Measurements from ENCODE around the gene SLAMF7. TPM values are rescaled to one million over a fixed set of nuclear protein-coding genes. Genes with fewer than 3 reads are reported as not detected.
"Not testable (repeated sequence)": the region's sequence is repeated elsewhere in the genome, so short reads cannot be mapped to it uniquely, and the experiment has no call there.

The SLAMF7 gene
- total RNA-seq, 1 experiment from 2014 or later: not detected

DNA sequence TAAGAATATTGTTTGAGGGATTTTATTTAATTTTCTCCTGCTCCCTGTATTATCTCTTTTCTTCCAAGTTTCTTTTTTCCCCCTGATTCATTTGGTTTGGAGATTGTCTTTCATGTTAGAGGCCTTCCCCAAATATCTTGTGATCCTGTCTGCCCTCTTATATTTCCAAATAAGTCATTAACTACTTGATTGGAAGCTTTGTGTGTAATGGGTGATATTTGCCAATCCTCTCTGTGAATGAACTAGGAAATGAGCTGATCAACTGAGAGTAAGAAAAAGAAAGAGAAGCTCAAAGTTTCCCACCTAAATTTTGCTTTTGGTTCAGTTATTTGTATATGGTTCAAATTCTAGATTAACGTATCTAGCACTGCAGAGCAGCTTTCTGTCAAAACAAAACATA is 33.3 kb downstream of the SLAMF7 start:
- DNase-seq (ENCODE audit: extremely low read depth, low read depth): no peak

GRCh38 chr1:160773093-160773492 is 34.0 kb downstream of the SLAMF7 start:
- no peak for DNase-seq (ENCODE audit: extremely low read depth, low read depth)

DNA sequence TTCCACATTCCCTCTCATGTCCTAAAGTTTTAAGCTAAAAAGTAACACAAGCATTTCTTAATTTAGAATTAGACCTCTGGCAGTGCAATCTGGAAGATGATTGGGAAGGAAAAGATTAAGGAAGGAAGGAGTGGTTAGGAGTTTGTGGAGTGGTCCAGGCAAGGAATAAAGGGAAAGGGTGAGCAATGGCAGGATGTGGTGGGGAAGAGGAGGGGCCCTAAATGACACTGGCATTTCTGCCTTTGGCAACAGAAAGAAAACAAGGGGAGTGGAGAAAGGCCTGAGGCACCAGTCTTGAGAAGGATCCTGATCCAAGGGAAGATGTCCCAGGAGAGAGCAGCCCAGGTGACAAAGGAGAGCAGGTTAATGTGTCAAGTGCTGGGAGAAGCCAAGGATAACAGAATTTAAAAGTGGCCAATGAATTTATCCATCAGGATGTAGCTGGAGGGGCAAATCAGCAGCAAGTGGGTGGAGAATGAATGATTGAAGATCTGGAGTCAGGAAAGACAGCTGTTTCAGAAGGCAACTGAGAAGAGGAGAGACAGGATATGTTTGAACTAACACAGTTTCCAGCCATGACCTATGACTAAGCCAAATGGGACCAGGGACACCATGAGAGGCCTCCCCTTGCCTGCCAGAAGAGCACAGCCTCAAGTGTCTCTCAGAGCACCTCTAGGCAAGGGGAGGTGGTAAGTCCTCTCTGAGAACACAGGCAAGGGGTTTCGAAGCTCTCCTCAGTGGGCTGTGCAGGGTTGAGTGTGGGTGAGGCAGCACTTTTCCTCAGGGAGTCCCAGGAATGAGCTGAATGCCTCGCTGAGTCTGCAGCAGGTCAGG is 36.1 kb downstream of the SLAMF7 start:
- no peak for DNase-seq (ENCODE audit: extremely low read depth, low read depth)

- no peak for DNase-seq (ENCODE audit: extremely low read depth, low read depth)
Measured at GRCh38 chr1:160776178-160776577, 37.1 kb downstream of the SLAMF7 start.

DNA sequence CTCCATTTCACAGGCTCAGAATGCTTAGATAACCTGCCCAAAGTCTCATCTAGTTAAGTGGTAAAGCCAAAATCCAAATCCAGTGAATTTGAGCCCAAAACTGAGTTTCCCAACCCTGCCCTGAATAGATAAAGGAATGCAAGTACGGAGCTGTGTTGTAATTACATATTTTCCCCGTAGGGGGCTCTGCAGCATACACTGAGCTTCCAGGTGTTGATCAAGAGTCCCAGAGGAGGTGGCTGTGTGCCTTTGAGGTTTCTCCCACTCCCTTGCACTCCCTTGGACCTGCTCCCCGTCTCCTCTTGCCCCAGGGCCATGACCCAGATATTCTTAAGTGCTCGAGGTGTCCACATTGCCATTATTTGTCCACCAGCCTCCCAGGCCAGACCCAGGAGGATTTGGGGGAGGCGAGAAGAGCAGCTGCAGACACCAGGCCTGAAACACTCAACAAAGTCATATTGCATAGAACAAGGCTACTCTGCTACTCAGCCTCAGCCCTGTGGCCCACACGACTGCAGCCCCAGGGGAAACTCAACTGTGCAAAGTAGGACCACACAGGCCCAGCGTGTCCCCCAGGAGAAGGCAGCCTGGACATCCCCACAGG is 38.5 kb downstream of the SLAMF7 start:
- peak; percentile 17 for DNase-seq (ENCODE audit: extremely low read depth, low read depth)

DNA sequence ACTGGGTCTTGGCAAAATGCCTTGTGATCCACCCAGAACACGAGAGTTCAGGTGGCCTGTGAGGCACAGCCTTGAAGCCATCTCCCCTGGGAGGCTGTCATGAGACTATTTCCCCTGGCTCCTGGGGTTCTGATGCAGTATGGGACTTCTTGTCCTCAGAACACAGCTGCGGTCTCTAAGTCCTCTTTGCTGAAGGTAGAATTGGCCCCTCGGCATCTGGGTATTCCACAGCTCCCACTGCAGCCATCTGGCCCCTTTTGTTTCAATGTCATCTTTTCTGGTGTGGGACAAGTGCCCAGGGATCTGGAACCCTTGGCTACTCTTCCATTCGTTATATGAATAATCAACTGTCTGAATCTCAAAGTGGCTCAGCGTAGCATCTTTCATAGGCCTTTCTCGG is 39.9 kb downstream of the SLAMF7 start:
- DNase-seq (ENCODE audit: extremely low read depth, low read depth): no peak

DNA sequence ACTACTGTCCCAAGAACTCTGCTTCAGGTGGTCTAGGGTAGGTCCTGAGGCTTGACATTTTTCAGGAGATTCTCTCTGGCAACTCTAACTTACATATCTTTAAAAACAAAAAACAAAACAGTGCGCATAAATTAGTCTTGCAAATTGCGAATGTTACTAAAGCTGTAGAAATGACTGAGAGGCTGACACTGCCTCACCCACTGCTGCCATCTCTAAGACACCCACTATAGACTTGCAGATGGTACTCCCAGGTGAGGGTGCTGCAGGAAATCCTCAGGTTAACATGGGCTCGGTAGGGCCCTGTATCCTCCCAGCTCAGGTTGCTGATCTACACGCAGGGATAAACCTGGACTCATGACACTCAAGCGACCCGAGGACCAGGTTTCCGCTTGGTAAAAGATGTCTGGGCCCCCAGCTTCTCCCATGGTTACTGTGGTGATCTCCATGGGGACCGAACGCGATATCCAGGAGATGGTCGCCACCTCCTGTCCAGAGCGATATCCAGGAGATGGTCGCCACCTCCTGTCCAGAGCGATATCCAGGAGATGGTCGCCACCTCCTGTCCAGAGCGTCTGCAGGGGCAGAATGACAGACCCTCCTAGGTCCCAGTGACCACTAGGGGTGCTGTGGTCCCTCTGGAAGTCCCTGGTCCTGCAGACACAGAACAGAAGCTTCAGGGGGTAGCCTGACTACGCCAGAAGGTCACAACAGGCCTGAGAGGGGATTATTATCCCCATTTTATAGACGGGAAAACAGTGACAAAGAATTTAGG is 40.8 kb downstream of the SLAMF7 start:
- no peak for DNase-seq (ENCODE audit: extremely low read depth, low read depth)

DNA sequence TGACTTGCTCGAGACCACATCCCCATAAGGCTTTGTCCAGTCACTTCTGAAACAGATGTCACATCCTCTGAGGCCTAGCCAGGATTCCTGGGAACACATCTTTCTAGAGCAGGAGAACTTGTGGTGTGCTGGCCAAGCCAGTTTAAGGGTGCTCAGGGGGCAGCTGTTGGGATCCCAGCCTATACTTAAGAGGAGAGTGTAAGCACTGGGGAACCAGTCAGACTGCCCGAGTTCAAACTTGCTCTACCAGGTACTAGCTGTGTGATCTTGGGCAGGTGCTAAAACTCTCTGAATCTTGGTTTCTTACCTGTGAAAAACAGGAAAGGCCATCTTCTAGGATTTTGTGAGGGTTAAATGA is 41.3 kb downstream of the SLAMF7 start:
- DNase-seq (ENCODE audit: extremely low read depth, low read depth): no peak

GRCh38 chr1:160781186-160781766 is 42.2 kb downstream of the SLAMF7 start:
- no peak for DNase-seq (ENCODE audit: extremely low read depth, low read depth)

DNA sequence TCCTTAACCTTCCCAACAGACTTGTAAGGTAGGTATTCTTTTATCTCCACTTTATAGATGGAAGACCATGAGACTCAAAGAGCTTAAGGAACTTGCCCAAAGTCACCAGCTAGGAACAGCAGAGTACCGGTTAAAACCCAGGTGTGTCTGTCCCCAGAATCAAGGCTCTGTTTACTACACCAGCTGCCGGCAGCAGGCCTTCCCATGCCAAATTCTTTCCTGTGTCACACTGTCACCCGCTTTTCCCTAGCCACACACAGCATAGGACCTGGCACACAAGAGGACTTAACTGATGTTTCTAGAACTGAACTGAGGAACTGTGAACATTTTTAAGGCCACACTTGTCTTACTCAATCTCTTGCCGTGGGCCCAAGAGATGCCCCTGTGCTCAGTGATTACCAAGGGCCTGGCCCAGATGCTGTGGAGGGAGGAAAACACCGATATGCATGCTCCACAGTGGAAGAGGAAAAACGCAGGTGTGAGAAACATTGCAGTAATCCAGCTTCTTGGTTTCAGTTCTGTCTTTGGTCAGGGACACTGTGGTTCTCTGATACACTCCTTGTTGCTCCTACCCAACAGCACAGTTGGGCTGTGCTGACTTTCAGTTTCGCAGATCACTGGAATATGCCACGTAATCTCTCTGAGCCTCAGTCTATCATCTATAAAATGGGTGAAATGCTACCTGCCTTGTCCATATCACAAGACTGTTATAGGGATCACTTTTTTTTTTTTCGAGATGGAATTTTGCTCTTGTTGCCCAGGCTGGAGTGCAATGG is 43.1 kb downstream of the SLAMF7 start:
- DNase-seq (ENCODE audit: extremely low read depth, low read depth): no peak

GRCh38 chr1:160782988-160783765 is 44.1 kb downstream of the SLAMF7 start:
- not testable (repeated sequence) for DNase-seq (ENCODE audit: extremely low read depth, low read depth)

DNA sequence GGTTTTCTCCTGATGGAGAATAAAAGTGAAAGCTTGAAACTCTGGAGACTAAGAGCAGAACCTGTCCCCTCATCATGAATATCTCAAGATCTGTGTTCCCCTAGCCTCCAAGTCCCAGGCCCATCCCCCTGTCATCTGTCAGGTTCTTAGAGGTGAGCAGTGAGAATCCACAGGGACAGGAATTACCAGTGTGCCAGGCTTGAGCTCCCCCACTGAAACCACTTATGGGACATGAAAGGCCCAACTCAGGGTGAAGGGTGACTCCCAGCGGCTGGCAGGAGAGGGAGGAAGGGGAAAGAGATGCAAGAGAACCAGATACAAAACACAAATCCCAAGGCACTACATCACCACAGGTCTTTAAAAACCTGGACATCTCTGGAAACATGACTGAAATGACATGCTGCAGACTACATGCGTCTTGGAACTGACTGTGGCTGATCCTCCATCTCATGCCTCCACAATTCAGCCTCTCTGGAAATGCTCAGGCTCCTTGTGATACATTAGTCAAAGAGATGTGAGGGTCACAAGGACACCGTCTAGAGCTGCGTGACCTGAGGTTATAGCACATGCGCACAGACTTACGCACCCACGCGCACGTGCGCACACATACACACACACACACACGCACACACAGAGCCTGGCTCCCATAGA is 50.1 kb downstream of the SLAMF7 start:
- no peak for DNase-seq (ENCODE audit: extremely low read depth, low read depth)

DNA sequence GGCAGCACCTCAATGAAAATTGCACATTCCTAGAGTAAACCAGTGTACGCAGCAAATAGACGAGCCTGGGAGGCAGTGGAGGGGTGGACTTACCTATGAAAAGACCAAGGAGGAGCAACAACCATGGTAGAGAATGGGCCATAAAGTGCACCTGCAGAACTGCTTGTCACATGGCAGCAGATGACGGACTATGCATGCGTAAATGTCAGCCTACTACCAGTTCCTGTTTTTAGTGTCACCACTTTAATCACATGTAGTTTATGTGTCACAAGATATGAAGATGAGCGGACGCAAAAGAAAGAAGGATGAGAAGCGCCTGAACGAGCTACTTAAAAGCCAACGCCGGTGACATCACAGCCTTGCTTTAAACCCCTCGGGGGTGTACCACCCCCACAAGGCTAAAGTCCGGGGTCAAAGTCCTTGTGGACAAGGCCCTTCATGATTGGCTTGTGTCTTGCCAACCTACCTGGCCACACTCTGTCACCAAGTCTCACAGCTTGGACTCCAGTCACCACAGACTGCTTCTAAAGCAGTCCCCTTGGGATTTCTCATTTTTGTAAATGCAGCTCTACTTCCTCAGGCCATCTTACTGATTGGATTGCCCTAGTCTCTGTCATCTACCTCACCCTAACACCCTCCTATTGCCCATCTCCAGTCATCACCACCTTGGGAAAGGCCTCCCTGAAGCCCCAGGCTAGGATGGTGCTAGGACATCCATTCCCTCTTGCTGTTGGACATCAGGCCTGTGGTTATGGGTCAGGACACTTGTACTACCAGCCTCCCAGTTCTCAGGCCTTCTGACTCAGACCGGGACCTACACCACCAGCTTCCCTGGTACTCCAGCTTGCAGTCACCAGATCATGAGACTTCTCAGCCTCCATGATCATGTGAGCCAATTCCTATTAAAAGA is 50.9 kb downstream of the SLAMF7 start:
- no peak for DNase-seq (ENCODE audit: extremely low read depth, low read depth)

DNA sequence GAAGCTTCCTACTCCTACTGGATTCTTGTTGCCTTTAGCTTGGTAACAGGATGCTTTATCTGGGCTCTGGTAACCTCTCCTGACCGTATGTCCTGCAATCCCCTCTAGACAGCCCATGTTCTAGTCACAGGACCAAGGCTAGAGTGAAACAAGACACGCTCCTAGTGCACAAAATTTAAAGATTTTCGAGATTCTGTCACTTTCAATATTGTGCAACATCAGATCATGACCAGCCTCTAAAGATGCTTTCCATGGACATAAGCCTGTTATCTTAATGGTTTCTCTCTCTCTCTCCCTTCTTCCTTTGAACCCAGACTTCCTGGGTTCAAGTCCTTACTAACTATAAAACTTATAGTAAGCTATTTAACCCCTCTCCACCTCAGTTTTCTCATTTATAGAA is 55.3 kb downstream of the SLAMF7 start:
- DNase-seq (ENCODE audit: extremely low read depth, low read depth): no peak

- no peak for DNase-seq (ENCODE audit: extremely low read depth, low read depth)
Measured at GRCh38 chr1:160795951-160796383, 56.9 kb downstream of the SLAMF7 start, which contains the start of gene LY9. Gene LY9, plus strand, starts transcription at chr1:160796174. Its CDS starts 14 bp downstream, at chr1:160796188.

- no peak for DNase-seq (ENCODE audit: extremely low read depth, low read depth)
Measured at GRCh38 chr1:160797271-160797709, 58.2 kb downstream of the SLAMF7 start.

DNA sequence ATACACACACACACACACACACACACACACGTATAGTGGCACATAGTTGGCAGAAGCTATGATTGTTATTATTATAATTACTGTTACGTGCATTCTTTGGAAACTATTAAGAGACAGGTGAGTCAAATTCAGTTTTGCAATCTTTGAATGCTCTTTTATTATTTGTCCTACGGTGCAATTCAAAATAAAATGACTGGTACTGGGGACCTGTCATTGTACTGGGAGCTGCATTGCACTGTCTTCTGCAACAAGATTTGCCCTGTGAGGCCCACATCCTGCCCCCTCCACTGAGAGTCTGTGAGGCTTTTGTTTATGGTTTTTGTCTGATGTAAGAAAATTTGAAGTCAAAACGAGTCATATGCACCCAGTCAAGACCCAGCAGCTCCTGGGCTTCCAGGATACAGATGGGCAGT is 58.8 kb downstream of the SLAMF7 start:
- no peak for DNase-seq (ENCODE audit: extremely low read depth, low read depth)

DNA sequence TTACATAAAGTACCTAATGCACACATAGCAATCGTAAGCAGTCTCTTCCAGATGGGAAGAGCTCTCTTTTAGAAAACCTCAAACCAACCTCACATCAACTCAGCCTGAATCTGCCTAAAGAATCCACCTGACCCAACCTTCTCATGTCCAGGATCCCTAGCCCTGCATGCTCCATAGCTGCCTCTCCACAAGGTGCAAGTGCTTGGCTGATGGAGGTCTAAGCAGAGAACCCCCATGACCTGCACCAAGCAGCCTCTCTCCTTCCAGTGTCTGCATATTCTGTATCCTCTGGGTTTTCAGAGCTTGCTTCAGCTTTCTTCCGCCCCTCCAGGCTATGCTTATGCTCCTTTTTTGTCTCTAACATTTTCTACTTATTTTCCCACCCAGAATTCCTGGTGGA is 59.4 kb downstream of the SLAMF7 start:
- DNase-seq (ENCODE audit: extremely low read depth, low read depth): no peak

Data from NCI-H460 (cell line).